Measurements from ENCODE around the gene CCDC85C.

The CCDC85C gene

GRCh38 chr14:99635116-99635515, 31.1 kb upstream of the CCDC85C start:
- no peak overlapping the region for H3K27ac ChIP-seq
- TF ChIP-seq CTCF (conservative IDR thresholded peaks at IDR 0.05), result no peak

GRCh38 chr14:99634443-99634842, 30.4 kb upstream of the CCDC85C start:
- no peak for TF ChIP-seq CTCF (conservative IDR thresholded peaks at IDR 0.05)
- no peak overlapping the region for H3K27ac ChIP-seq

GRCh38 chr14:99633918-99634317, 29.9 kb upstream of the CCDC85C start:
- H3K27ac ChIP-seq, result no peak overlapping the region
- no peak for TF ChIP-seq CTCF (conservative IDR thresholded peaks at IDR 0.05)

GRCh38 chr14:99633141-99633540, 29.1 kb upstream of the CCDC85C start:
- no peak for TF ChIP-seq CTCF (conservative IDR thresholded peaks at IDR 0.05)
- H3K27ac ChIP-seq, result no peak overlapping the region

GRCh38 chr14:99632410-99633035, 28.5 kb upstream of the CCDC85C start:
- TF ChIP-seq CTCF (conservative IDR thresholded peaks at IDR 0.05), result no peak
- H3K27ac ChIP-seq, result no peak overlapping the region

GRCh38 chr14:99630202-99630601, 26.2 kb upstream of the CCDC85C start:
- H3K27ac ChIP-seq, result no peak overlapping the region

More at GRCh38 chr14:99630202-99630601, 26.2 kb upstream of the CCDC85C start:
- TF ChIP-seq CTCF (conservative IDR thresholded peaks at IDR 0.05), result no peak
